Endothelial cell of umbilical vein (primary cell): ENCODE measurements around the gene KCNN3.

Experiments used
- POLR2A ChIP-seq: IDR thresholded peaks from 2 replicates; pipeline ENCODE4 v1.6.1; 2012; ENCODE audit warnings: low read depth, mild to moderate bottlenecking, control low read depth, low read length
- TF ChIP-seq, protein P1 (sequence below), 2 donors: IDR thresholded peaks; 1 replicate in 1 of 2; 2 replicates in 1 of 2; pipeline ENCODE4 v1.5.1; 2011; ENCODE audit warnings: low read length in 2 of 2, mild to moderate bottlenecking in 2 of 2, moderate library complexity in 2 of 2, control low read depth in 1 of 2, inconsistent platforms in 1 of 2, low read depth in 1 of 2; ENCODE audit not compliant: insufficient read depth in 1 of 2; ENCODE audit errors: extremely low read depth in 1 of 2

GRCh38 chr1:154866257-154867063 is 3.6 kb downstream of the KCNN3 start:
- no peak for TF ChIP-seq POLR2A
- TF ChIP-seq, protein P1, sequence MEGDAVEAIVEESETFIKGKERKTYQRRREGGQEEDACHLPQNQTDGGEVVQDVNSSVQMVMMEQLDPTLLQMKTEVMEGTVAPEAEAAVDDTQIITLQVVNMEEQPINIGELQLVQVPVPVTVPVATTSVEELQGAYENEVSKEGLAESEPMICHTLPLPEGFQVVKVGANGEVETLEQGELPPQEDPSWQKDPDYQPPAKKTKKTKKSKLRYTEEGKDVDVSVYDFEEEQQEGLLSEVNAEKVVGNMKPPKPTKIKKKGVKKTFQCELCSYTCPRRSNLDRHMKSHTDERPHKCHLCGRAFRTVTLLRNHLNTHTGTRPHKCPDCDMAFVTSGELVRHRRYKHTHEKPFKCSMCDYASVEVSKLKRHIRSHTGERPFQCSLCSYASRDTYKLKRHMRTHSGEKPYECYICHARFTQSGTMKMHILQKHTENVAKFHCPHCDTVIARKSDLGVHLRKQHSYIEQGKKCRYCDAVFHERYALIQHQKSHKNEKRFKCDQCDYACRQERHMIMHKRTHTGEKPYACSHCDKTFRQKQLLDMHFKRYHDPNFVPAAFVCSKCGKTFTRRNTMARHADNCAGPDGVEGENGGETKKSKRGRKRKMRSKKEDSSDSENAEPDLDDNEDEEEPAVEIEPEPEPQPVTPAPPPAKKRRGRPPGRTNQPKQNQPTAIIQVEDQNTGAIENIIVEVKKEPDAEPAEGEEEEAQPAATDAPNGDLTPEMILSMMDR (IDR thresholded peaks at IDR 0.05; ENCODE audit: extremely low read depth in 1 of 2, insufficient read depth in 1 of 2, low read depth in 1 of 2, low read length in 2 of 2), result no peak
